Activated CD8-positive, alpha-beta memory T cell treated with anti-CD3 and anti-CD28 coated beads for 24 hours (primary cell): ENCODE results near the gene PLPPR3.
"Not testable (repeated sequence)": the region's sequence is repeated elsewhere in the genome, so short reads cannot be mapped to it uniquely, and the experiment has no call there.

Experiments used
- DNase-seq: peaks from one replicate; pipeline ENCODE4 v3.0.0-alpha.2; 2020

PLPPR3 gene

DNA sequence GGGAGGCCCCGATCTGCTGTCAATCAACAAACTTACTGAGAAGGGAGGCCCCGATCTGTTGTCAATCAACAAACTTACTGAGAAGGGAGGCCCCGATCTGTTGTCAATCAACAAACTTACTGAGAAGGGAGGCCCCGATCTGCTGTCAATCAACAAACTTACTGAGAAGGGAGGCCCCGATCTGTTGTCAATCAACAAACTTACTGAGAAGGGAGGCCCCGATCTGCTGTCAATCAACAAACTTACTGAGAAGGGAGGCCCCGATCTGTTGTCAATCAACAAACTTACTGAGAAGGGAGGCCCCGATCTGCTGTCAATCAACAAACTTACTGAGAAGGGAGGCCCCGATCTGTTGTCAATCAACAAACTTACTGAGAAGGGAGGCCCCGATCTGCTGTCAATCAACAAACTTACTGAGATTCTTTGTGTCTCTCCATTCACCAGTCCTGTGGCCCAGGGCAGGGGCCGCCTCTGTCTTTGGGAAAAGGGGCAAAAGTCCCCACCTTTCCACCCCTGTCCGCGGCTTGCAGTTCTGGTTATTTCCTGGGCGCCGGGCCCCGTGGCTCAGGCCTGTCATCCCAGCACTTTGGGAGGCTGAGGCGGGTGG, 32.0 kb upstream of the PLPPR3 start:
- not testable (repeated sequence) for DNase-seq

DNA sequence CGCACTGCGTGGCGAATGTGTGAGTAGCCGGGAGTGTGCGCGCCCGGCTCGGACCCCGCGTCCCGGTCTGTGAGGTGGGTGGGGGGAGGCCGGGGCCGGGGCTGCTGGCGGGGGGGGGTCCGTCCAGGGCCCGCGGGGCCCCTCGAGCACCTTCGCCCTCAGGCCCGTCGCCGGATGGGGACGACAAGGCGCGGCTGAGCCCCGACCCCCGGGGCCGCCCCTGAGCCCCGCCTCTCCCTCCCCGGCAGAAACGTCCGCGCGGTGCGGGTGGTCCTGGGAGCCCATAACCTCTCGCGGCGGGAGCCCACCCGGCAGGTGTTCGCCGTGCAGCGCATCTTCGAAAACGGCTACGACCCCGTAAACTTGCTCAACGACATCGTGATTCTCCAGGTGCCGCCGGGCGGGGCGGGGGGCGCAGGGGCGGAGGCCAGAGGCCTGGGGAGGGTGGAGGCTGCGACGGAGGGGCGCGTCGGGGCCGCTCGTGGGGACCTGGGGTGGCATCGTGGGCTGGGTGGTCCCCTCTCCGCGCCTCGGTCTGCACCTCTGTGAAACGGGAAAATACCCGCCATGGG, 31.3 kb upstream of the PLPPR3 start:
- no peak for DNase-seq

GRCh38 chr19:852136-853013, 30.6 kb upstream of the PLPPR3 start, which contains the start of gene ELANE:
TSS of gene ELANE (plus strand) at chr19:852303. CDS start at chr19:852329, 26 bp downstream.
- DNase-seq: no peak

GRCh38 chr19:850979-851335, 29.2 kb upstream of the PLPPR3 start:
- no peak for DNase-seq

DNA sequence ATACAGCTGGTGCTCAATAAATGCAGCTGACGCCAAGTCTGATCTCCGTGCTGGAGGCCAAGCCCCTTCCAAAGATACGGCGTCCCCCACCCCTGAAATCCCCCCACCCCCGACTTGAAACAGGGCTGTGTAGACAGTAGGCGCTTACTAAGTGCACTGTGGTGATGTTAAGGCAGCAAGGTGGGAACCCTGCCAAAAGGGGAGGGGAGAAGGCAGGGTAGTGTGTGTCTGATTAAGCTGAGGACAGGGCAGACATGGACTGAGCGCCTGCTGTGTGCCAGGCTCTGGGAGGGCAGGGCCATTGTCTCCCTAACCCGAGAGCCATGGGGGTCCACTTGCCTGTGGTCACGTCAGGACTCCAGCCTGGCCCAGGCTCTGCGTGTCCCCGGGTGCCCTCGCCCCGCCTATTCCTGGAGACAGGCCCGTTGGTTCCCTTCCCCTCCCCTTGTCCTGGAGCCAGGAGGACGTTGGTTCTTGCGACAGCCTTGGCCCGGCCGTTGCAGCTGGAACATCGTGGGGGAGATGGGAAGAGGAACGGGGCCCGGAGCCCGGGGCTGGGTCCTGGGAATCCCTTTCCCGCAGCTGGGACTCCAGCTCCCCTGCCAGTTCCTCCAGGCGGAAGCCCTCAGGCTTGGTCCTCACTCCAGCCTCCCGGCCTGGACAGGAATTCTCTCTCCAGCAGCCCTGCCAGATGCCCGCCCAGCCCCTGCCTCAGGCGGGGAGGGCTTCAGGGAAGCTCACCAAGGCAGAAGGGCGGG, 28.6 kb upstream of the PLPPR3 start:
- no peak for DNase-seq

DNA sequence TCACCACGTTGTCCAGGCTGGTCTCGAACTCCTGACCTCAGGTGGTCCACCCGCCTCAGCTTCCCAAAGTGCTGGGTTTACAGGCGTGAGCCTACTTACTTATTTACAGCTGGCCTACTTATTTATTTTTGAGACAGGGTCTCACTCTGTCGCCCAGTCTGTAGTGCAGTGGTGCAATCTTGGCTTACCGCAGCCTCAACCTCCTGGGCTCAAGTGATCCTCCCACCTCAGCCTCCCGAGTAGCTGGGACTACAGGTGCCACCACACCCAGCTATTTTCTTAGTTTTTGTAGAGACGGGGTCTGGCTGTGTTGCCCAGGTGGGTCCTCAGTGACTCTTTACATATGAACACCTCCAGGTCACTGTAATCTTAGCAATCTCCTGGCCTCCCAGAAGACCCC, 27.4 kb upstream of the PLPPR3 start:
- not testable (repeated sequence) for DNase-seq

DNA sequence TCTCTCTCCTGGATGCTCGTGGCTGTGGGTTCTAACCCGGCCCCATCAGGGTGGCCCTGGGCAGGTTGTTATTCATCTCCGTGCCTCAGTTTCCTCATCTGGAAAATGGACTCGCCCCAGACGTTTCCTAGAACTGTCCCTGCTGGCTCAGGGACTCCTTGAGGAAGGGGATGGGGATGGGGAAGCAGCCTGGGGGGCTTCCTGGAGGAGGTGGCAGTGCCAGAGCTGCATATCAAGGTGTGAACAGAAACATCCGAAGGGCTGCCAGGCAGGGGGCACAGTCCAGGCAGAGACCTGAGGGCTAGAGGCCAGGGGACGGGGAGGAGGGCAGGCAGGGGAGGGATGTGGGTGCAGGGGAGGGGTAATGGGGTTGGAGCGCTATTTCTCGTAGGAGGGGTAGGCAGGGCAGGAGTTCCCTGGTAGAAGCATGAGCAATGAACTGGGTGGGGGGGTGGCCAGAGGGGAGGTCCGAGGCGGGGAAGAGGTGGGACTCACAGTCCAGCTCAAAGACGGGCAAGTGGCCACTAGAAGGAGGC, 26.7 kb upstream of the PLPPR3 start:
- no peak for DNase-seq

DNA sequence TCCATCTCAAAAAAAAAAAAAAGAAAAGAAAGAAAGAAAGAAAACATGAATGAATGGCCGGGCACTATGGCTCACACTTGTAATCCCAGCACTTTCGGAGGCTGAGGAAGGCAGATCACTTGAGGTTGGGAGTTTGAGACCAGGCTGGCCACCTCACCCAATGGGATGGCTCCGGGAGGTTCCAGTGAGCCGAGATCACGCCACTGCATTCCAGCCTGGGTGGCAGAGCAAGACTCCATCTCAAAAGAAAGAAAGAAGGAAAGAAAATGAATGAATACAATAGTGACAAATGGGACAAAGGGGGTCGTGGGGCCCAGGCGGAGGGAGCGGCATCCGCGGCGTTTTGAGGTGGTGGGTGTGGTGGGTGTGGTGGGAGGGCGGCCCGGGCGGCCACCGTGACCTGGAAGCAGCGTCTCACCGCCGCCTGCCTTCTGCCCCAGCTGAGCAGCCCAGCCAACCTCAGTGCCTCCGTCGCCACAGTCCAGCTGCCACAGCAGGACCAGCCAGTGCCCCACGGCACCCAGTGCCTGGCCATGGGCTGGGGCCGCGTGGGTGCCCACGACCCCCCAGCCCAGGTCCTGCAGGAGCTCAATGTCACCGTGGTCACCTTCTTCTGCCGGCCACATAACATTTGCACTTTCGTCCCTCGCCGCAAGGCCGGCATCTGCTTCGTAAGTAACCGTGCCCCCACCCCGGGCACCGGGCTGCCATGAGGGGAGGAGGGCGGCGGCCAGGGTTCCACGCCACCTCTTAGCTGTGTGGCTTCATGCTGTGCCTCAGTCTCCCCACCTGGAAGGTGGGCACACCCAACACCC, 24.2 kb upstream of the PLPPR3 start:
- DNase-seq: no peak

DNA sequence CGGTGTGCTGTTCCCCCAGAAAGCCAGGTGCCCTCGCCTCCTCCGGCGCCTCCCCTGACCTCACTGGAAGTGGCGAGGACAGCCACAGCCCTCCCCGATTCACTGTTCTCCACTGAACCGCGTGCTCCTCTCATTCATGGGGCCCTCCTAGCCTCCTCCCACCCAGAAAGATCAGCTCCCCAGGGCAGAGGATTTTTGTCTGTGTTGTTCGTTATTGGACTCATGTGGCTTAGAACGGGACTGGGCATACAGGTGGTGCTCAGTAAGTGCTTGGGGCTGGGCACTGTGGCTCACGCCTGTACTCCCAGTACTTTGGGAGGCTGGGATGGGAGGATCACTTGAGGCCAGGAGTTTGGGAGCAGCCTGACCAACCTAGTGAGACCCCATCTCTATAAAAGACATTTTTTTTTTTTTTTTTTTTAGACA, 22.8 kb upstream of the PLPPR3 start:
- no peak for DNase-seq

DNA sequence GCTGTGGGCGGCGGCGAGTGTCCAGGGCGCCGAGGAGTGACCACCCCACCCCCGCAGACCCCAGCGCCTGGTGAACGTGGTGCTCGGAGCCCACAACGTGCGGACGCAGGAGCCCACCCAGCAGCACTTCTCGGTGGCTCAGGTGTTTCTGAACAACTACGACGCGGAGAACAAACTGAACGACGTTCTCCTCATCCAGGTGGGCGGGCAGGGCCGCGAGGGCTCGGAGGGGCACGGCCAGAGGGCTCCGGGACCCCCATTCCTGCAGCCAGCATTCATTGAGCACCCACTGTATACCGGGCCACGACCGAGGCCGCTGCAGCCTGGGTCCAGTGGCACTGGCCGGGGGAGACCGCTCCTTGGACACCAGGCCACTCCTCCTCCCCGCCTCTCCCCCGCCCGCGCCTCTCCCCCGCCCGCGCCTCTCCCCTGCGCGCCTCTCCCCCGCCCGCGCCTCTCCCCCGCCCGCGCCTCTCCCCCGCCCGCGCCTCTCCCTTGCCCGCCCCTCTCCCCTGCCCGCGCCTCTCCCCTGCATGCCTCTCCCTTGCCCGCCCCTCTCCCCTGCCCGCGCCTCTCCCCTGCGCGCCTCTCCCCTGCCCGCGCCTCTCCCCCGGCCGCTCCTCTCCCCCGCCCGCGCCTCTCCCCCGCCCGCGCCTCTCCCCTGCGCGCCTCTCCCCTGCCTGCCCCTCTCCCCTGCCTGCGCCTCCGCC, 22.2 kb upstream of the PLPPR3 start:
- DNase-seq: no peak

DNA sequence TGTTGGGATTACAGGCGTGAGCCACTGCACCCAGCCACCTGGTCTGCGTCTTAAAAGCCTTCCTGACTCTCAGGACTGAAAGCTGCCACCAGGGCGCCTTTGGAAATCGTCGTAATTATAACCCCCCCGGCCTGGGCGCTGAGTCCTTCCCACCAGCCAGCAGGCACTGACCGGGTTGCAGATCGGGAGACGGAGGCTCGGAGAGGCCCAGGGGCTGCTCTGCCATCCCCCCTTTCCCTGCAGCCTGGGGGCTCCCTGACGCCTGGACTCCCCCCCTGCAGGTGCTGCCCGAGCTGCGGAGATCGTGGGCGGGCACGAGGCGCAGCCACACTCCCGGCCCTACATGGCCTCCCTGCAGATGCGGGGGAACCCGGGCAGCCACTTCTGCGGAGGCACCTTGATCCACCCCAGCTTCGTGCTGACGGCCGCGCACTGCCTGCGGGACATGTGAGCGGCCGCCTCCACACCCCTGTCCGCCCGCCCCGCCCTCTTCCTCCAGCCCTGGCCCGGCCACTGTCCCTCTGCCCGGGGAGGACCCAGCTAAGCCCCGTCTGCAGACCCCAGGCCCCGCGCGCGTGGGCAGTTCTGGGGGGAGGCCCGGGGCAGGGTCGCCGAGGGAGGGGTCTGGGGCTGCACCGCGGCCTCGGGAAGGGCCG, 21.6 kb upstream of the PLPPR3 start:
- no peak for DNase-seq

DNA sequence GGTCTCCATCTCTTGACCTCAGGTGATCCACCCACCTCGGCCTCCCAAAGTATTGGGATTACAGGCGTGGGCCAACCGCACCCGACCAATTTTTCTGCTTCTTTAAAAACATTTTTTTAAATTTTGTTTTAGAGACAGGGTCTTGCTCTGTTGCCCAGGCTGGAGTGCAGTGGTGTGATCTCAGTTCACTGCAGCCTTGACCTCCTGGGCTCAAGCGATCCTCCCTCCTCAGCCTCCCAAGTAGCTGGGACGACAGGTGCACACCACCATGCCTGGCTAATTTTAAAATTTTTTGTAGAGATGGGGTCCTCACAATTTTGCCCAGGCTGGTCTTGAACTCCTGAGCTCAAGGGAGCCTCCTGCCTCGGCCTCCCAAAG, 21.0 kb upstream of the PLPPR3 start:
- not testable (repeated sequence) for DNase-seq

DNA sequence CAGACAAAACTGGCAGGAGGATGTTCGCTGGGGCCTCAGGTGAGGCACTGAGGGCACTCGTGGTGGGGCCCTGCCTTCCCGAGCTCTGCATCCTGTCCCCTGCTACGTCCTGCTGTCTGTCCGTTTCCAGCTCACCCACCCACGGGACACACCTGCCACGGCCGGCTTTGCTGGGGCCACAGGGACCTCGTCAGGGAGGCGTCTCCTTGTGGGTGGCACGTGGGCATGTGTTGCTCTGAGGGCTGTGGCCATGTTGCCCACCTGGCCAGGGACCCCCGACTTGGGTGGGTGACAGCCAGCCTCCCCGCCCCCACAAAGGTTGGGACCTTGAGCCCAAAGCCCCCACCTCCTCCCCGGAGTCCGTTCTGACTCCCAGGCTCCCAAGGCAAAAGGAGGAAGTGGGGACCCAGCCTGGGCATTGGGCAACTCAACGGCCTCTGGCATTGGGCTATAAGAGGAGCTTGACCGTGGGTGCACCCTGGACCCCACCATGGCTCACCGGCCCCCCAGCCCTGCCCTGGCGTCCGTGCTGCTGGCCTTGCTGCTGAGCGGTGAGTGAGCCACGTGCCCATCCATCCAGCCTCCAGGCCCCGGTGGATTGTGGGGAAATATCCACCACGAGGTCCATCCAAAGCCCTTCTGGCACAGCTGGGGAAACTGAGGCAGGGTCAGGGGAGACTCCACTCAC, 18.9 kb upstream of the PLPPR3 start, which contains the start of gene PRTN3:
Gene PRTN3 (plus strand): TSS at position 481 of the 688 bp plus-strand sequence. CDS start 10 bp downstream, at position 491.
- no peak for DNase-seq

GRCh38 chr19:835210-835810, 13.6 kb upstream of the PLPPR3 start:
- DNase-seq: no peak

DNA sequence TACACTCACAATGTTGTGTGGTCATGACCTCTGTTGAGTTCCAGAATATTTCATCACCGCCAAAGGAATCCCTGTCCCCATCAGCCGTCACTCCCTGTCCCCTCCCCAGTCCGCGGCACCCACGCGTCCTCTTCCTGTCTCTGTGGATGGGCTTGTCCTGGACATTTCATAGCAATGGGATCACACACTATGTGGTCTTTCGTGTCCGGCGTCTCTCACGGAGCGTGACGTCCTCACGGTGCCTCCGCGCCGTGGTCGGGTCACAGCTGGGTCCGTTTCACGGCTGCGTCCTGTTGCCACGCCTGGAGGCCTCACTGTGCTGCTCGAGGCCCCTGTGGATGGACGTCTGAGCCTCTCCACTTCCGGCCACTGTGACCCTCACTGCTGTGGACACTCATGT, 12.5 kb upstream of the PLPPR3 start:
- no peak for DNase-seq

DNA sequence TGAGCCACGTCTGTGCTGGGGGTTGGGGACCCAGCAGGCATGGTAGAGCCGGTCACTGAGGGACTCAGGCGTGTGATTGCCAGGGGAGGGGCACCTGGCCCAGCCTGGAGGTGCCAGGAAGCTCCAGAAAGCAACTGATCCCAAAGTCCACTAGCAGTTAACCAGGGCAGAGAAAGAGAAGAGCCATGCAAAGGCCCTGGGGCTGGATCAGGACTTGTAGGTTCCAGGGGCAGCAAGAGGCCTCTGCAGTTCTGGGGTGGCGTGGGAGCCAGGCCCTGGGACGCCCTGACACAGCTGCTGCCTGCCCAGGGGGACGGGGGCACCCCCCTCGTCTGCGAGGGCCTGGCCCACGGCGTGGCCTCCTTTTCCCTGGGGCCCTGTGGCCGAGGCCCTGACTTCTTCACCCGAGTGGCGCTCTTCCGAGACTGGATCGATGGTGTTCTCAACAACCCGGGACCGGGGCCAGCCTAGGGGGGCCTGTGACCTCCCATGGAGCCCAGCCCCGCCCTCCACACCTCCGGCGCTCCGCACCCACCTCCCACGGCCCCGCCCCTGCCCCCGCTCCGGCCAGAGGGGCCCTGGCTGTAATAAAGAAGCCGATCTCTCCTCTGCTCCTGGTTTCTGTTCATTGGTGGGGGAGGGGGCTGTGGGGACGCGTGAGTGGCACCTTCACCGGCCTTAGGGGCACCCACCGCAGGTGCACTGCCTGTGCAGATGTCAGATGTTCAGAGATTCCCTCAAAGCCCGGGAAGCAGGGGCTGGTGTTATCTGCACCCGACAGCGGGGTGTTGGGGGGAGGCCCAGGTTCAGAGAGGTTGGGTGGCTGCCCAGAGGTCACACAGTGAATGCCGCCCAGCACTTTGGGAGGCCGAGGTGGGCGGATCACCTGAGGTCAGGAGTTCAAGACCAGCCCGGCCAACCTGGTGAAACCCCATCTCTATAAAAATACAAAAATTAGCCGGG, 9.9 kb upstream of the PLPPR3 start:
- no peak for DNase-seq

DNA sequence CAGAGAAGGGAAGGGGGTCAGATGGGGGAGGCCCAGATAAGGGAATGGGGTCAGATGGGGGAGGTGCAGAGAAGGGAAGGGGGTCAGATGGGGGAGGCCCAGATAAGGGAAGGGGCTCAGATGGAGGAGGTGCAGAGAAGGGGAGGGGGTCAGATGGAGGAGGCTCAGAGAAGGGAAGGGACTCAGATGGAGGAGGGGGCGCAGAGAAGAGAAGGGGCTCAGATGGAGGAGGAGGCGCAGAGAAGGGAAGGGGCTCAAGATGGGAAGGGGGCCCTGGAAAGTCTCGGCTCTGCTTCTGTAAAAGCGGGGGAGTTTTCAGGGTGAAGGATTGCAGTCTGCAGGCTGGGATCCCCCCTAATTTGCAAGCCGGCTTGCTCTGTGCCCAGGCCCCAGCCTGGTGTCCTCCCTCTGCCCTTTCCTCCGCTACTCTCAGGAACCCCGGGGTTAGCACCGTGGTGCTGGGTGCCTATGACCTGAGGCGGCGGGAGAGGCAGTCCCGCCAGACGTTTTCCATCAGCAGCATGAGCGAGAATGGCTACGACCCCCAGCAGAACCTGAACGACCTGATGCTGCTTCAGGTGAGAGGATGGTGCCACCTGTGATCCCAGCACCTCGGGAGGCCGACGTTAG, 7.5 kb upstream of the PLPPR3 start:
- no peak for DNase-seq

DNA sequence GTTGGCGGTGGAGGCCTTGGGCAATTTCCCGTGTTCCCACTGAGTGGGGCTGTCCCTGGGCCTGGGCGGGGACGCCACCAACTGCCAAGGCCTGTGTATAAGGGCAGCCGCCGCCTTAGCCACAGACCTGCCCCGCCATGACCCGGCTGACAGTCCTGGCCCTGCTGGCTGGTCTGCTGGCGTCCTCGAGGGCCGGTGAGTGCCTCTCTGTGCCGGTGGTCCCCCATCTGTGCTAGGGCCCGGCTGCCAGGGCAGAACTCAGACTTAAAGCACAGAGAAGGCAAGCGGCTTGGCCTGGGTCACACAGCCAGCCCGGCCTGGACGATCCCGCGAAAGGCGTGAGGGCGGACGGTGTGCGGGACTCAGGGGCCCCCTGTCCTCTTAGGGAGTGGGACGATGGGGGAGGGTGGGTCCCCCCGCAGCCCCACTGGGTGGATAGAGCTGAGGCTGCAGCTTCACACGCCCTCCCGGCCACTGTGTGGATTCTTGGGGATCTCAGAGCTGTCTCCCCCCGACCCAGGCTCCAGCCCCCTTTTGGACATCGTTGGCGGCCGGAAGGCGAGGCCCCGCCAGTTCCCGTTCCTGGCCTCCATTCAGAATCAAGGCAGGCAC, 6.1 kb upstream of the PLPPR3 start, which contains the start of gene AZU1:
Gene AZU1 (plus strand): TSS at position 128 of the 612 bp plus-strand sequence. CDS start 10 bp downstream, at position 138.
- DNase-seq: no peak
